ENCODE results near the gene MSANTD2. TPM values are rescaled to one million over a fixed set of nuclear protein-coding genes. Genes with fewer than 3 reads are reported as not detected.

MSANTD2 gene
- total RNA-seq, 1 donor from 2014 or later: 18.7 TPM

- H3K4me2 ChIP-seq (ENCODE audit: low read length): peak overlapping the region; percentile 91
- peak overlapping the region; percentile 69 for H3K27ac Mint-ChIP-seq (ENCODE audit: unreplicated experiment)
- no peak overlapping the region for H3K9ac ChIP-seq (ENCODE audit: low read length)
These were observed 40.7 kb downstream of the MSANTD2 start for GRCh38 chr11:124759266-124760204.

GRCh38 chr11:124758355-124759265 is 41.6 kb downstream of the MSANTD2 start:
- FAIRE-seq (no peak), DNase-seq (ENCODE audit: low read depth) (peak; percentile 27)
- Histone ChIP-seq H3K36me3 (ENCODE audit: insufficient read depth, low read length) (no peaks in the 10 kb centered on the region), H3K9ac (ENCODE audit: low read length) (no peak overlapping the region), H3K79me2 (ENCODE audit: insufficient read depth, low read length) (no peaks in the 10 kb centered on the region), H3K4me2 (ENCODE audit: low read length) (peak overlapping the region; percentile 91), H3K4me3 (ENCODE audit: insufficient read depth, low read depth, low read length) (peak overlapping the region; percentile 44), H3K27me3 (ENCODE audit: insufficient read depth, low read length) (peaks cover 34% of the 10 kb centered on the region), H3K4me1 (ENCODE audit: insufficient read depth, low read length) (peaks cover 23% of the 10 kb centered on the region), H2AFZ (ENCODE audit: low read depth, low read length) (peak overlapping the region; percentile 55), H3K27ac (ENCODE audit: low read depth, low read length) (no peak overlapping the region), H4K20me1 (ENCODE audit: insufficient read depth, low read length) (peaks cover 29% of the 10 kb centered on the region), H3K9me3 (ENCODE audit: insufficient read depth, low read depth, low read length) (no peaks in the 10 kb centered on the region)
- H3K36me3 Mint-ChIP-seq (ENCODE audit: low read depth, unreplicated experiment): peaks cover 5% of the 10 kb centered on the region
- H3K27ac Mint-ChIP-seq (ENCODE audit: unreplicated experiment): peak overlapping the region; percentile 69
- H3K27me3 Mint-ChIP-seq (ENCODE audit: low read depth, unreplicated experiment): peaks cover 42% of the 10 kb centered on the region
- TF ChIP-seq CTCF (IDR thresholded peaks at IDR 0.05; ENCODE audit: insufficient read depth, low read depth, low read length) (peak; percentile 41), EZH2 (IDR thresholded peaks at IDR 0.05; ENCODE audit: insufficient read depth, low read length) (peak; percentile 67)
- H3K4me3 Mint-ChIP-seq (ENCODE audit: unreplicated experiment): peak overlapping the region; percentile 75
- H3K9me3 Mint-ChIP-seq (ENCODE audit: unreplicated experiment): no peaks in the 10 kb centered on the region
- peaks cover 22% of the 10 kb centered on the region for H3K4me1 Mint-ChIP-seq (ENCODE audit: low read depth, unreplicated experiment)

More at GRCh38 chr11:124759266-124760204, 40.7 kb downstream of the MSANTD2 start:
- H3K36me3 Mint-ChIP-seq (ENCODE audit: low read depth, unreplicated experiment): peaks cover 5% of the 10 kb centered on the region
- Histone ChIP-seq H3K27ac (ENCODE audit: low read depth, low read length) (no peak overlapping the region), H3K4me3 (ENCODE audit: insufficient read depth, low read depth, low read length) (no peak overlapping the region), H2AFZ (ENCODE audit: low read depth, low read length) (peak overlapping the region; percentile 55), H3K27me3 (ENCODE audit: insufficient read depth, low read length) (peaks cover 34% of the 10 kb centered on the region), H3K79me2 (ENCODE audit: insufficient read depth, low read length) (no peaks in the 10 kb centered on the region), H3K9me3 (ENCODE audit: insufficient read depth, low read depth, low read length) (no peaks in the 10 kb centered on the region), H3K36me3 (ENCODE audit: insufficient read depth, low read length) (peaks cover 4% of the 10 kb centered on the region), H4K20me1 (ENCODE audit: insufficient read depth, low read length) (peaks cover 36% of the 10 kb centered on the region), H3K4me1 (ENCODE audit: insufficient read depth, low read length) (peaks cover 18% of the 10 kb centered on the region)
- H3K4me3 Mint-ChIP-seq (ENCODE audit: unreplicated experiment): peak overlapping the region; percentile 70
- DNase-seq (ENCODE audit: low read depth): no peak
- peaks cover 22% of the 10 kb centered on the region for H3K4me1 Mint-ChIP-seq (ENCODE audit: low read depth, unreplicated experiment)
- TF ChIP-seq EZH2 (IDR thresholded peaks at IDR 0.05; ENCODE audit: insufficient read depth, low read length): peak; percentile 63
- TF ChIP-seq CTCF (IDR thresholded peaks at IDR 0.05; ENCODE audit: insufficient read depth, low read depth, low read length): no peak
- H3K9me3 Mint-ChIP-seq (ENCODE audit: unreplicated experiment): no peaks in the 10 kb centered on the region
- H3K27me3 Mint-ChIP-seq (ENCODE audit: low read depth, unreplicated experiment): peaks cover 42% of the 10 kb centered on the region
- FAIRE-seq: no peak
